NCI-H2196 (cell line): ENCODE measurements around the gene PLXNA4.

Experiments
- DNase-seq: peaks from one replicate; lab custom pipeline; 2025; ENCODE audit not compliant: unreplicated experiment; lab: John Stamatoyannopoulos, UW

The PLXNA4 gene

DNA sequence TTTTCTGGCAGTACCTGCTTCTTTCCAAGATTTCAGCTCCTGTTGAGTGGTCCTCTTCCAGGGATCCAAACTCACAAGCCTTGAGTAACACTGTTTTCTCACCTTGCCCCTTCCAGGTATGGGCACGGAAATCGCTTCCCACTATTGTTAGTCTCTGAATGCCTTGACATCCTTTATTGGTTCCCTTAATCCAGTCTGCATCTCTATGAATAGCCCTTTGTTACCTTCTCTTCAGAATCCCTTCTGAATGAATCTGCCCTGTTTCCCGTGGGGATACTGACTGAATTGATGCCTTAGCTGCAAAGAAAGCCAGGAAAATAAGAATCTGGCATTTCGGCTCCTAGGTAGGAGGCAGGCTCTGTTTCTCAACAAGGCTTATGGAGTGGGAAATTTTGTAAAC lies 467.7 kb downstream of the PLXNA4 start:
- no peak for DNase-seq

DNA sequence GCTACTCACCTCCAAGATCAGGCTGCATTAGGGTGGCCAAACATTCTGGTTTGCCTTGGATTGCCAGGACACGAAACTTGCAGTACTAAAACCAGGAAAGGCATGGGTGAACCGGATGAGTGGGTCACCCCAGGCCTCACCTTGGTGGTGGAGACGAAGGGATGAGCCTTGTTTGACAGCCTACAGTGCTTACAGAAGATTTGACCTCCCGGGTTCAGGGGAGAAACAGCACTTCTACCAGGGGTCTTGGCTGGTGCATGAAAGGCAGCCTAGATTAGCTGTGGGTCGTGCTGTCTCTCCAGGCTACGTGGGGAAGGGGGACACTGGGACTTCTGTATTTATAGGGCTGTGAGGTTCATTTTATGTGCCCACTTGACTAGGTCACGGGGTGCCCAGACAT lies 469.8 kb downstream of the PLXNA4 start:
- DNase-seq = no peak

DNA sequence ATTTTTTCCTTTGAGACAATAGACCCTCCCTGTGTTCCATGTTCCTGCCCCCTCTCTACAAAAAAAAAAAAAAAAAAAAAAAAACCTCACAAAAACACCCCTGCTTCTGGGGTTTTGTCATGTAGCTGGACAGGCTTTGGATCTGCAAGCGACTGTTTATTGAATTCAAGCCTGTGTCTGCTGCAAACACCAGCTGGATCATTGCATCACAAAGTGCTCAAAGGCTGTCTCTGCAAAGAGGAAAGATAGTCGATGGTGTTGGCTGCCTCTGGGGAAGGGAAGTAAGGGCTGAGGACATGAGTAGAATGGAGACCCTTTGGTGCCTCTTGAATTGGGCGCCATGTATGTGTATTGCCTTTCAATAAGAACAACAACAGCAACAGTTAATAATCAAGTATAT lies 471.2 kb downstream of the PLXNA4 start:
- DNase-seq = no peak

DNA sequence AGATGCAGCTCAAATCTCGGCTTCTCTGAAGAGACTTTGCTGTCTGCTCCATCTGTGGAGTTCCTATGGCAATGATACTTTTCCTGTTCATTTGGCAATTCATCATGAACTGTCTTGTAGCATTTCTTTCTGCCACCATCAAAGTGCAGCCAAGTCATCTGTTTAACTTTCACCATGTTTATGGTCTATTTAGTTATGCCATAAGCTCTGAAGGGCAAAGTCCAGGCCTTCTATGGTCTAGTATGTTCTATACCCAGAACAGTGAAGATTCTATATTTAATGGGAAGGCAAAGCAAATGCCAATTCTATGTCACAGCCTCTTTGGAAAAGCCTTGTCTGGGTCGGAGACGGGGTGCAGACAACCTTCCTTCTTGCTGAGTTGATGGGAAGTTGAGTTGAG lies 472.6 kb downstream of the PLXNA4 start:
- no peak for DNase-seq

DNA sequence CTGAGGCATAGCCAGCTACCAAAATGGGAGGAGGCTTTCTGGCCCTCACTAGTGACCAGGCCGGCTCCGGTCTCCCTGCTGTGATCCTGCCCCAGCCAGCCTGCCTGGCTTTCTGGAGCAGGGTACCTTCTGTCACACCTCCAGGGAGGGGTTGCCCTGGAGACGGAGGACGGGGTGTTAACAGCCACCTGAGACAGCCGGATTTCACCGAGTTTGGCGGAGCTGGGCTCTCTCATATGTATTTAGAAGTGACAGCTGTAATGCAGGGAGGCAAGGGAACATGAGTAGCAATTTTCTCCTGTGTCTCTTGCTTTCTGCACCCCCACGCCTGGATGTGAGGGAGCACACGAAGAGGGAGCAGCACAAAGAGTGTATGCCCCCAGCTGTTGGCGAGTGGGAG lies 473.3 kb downstream of the PLXNA4 start:
- DNase-seq = no peak

DNA sequence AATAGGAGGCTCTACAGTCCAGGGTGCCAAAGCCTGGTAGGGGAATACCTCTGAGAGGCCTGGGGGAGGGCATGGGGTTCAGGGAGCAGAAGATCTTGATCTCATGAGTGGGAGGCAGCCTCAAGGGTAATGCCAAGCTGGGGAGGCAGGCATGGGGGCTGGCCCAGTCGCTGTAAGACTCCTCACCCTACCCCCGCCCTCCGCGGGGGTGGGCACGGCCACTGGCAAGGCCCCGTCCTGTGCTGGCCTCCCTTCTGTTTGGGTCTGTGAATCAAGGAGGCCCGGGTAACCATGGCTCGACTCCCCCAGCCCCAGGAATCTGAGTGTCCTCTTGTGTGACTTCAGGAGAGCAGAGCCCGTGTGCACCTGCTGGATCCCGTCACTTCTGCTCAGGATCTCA lies 473.9 kb downstream of the PLXNA4 start:
- DNase-seq = no peak

DNA sequence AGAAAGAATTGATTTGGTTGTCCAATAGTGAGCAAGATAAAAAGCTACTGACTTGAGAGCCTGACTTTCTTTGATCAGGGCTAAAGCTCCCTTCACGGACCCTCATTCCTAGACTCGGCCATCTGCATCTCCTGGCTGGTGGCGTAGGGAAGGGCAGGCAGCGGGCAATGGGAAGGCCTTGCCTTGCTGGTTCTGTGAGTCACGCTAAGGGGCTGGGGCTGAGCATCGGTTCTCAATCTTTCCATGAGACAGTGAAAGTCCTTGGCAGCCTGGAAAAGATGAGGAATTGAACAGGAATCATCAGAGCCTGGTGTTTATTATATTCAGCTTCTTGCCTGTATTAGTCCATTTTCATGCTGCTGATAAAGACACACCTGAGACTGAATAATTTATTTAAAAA lies 475.3 kb downstream of the PLXNA4 start:
- no peak for DNase-seq

DNA sequence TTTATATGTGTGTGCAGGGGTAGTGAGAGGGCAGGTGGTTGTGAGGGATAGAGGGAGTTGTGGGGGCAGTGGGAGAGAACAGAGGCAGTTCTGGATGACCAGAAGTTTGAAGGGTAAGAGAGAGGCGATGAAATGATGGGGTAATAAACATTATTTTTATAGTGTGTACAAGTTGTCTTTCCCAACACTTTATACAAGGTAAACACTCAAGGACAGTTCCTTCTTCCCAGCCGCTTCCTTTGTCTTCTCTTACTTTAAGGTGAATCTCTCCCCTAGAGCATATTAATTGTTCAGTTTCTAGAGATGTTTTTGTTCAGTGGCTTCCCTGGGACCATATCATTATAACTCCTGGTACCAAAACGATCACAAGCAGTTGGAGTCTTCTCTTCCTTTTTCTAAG lies 475.8 kb downstream of the PLXNA4 start:
- DNase-seq = no peak

DNA sequence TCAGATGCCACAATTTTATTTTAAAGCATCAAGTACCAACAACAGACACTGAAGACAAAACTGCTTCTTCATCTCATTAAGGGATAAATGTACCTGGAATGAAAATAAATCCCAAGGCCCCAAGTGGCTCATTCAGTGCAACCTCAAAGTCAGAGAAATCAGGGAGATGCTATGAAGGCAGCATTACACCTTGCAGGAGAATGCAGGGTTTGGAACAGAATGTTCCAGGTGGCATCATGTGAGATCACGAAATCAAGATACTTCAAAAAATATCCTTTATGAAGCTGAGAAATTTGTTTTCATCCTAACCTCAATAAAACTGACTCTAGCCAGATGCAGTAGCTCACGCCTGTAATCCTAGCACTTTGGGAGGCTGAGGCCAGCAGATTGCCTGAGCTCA lies 477.1 kb downstream of the PLXNA4 start:
- no peak for DNase-seq

DNA sequence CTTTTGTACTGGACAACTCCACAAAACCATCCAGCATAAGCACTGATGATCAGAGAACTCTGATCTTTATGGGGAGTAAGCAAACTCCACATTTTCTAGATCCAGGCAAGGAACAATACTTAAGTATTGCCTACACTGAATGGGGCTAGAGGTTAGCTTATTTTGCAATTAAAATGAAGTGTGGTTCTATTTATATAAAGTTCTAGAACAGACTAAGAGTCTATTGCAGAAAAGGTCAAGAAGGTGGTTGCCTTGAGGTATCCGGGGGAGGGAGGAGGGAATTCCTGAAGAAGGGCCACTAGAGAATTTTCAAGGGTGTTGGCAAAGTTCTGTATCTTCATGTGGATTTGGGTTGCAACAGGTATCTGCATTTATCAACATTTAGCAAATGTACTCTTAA lies 477.9 kb downstream of the PLXNA4 start:
- no peak for DNase-seq

DNA sequence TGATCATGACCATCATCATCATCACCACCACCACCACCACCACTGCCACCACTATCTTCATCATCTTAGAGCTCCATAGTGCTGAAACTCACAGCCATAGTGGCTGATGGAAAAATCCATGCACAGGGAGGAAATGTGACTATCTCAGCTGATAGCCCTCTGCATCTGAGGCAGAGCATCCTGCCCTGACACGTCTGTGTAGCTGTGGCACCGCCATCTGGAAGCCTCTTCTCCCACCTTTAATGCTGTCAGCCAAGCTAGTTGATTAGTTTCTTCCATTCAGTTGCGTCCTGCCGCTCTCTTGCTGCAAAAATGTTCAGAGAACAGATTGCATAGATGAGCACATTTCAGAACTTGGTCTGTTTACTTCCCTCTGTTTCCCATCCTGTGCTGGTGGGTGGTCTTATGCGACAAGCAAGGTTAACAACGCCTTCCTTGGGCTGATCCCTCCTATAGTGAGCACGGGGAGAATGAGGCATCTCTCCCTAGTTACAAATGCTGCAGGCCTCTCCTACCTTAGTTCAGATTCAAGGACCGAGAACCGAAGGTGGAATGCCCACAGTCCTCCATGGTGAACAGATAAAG lies 478.6 kb downstream of the PLXNA4 start:
- no peak for DNase-seq

DNA sequence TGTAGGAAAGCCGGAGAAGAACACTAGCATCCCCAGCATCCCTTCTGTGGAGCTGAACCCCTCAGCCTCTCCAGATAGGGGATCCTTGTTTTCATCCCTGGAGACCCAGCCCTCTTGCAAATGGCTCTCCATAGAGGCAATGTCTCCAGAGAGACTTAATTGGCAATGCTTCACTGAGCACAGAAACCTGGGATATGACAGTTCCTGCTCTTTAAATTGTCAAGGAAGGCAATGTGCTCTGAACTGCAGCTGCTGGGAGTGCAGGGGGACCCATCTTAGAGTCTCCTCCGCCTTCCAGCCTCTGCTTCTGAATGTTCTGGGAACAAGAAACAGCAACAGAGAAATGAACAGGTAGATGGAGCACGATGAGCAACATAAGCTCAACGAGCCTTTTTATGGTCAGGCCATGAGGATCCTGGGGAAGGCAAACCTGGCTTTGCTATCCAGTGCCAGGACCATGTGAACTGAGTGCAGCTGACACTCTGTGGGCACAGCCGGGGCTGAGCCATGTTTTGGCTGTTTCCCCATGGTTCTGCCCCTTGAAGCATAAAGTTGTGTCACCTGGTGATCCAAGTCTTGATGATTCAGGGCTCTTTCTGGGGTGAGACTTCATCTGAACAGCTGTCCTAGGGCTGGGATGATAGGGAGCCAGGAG lies 481.0 kb downstream of the PLXNA4 start:
- no peak for DNase-seq

DNA sequence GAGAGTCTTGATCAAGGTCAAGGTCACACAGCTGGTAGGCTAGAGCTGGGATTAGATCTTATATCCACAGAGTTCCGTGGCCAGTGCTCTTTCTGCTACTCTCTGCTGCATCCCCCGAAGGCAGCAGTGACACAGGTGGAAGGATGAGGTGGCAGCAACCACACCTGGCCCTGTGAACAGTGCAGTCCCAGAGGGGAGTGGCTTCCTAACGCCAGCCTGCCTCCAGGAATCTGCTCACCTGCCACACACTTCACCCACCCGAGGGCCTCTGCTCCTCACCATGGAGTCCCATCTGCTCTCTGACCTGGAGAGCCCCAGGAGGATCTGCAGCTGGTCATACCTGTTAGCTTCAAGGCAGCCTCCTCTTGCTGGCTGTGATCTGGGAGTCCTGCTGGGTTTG lies 484.2 kb downstream of the PLXNA4 start:
- DNase-seq = no peak

DNA sequence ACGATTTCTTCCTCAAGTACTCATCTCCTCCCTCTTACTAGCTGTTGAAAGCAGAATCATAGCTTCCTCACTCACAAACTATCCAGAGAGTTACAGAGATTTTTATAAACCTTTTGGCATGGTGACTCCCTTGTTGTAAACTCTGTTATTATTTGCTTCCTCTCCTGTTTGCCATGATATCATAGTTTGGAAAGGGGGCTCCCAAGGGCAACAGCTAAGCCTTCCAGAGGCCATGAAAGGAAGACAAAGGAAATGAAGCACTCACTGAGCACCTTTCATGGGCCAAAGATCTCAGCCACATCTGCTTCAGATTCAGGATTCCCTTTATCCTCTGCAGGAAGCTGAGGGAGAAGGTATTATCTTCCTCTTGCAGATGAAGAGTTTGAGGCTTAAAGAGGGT lies 484.6 kb downstream of the PLXNA4 start:
- DNase-seq = no peak

DNA sequence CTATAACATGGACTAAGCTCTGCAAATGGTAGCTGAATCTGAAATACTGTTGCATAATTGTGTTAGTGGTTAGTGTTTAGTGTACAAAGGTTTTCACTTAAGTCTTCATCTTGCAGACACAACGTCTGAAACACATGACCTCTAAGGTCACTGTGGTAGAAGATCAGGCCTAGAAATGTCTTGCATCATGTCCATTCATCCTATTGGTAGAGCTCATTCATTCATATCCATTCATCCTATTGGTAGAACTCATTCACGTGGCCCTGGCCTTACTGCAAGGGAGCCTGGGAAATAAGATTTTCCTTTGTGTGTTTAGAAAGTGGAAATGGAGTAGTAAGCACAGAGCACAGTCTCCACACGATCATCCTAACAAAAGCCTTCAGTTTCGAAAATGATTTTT lies 485.8 kb downstream of the PLXNA4 start:
- no peak for DNase-seq

DNA sequence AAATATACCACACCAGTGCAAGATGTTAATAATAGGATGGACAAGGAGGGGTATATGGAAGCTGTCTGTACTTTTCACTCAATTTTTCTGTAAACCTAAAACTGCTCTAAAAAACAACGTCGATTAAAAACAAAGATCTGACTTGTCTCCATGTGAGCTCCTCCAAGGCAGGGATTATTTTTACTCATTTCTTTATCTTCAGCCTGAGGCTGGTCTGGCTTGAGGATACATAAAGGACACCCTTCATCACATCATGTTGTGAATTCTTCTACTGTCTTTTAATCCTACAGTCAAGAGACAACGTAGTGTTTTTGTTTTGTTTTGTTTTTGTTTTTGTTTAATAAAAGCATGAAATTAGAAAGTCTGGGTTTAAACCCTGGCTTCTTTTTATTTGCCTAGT lies 486.9 kb downstream of the PLXNA4 start:
- DNase-seq = no peak

DNA sequence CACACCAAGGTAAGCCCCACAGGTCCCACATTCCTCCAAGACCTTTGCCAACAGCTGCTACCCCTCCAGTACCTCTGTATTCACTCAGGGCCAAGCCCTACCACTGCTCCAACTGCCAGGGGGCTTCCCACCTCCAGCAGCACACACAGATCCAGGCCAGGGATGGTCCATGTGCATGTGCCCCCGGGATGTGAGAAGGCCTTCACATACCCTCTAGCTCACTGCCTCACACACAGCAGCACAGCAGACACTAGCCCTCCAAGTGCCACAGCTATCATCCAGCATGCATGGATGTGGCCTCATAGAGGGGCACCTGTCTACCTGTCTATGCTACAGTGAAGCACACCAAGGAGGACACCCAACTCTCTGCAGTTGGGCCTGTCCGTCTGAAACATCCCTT lies 488.8 kb downstream of the PLXNA4 start:
- DNase-seq = no peak

DNA sequence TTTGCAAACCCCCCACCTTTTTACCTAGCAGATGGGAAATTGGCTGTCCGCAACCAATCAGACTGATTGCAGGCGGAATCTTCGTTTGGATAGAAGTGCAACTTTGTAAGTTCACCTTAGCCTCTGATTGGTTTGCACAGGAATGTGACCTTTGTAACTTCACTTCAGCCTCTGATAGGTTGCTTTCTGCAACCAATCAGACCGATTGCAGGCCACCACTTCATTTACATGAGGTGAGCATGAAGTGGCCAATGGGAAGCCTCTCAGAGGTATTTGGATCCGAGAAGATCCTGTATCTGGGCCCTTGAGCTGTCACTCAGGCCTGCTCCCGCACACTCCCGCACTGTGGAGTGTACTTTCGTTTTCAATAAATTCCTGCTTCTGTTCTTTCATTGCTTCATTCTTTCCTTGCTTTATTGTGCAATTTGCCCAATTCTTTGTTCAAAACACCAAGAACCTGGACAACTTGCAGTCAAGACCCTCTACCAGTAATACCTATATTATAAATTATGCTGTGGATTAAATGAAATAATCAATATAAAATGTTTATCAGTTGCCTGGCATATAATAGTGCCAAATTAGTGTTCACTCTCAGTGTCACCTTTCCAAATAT lies 491.4 kb downstream of the PLXNA4 start:
- DNase-seq = no peak

DNA sequence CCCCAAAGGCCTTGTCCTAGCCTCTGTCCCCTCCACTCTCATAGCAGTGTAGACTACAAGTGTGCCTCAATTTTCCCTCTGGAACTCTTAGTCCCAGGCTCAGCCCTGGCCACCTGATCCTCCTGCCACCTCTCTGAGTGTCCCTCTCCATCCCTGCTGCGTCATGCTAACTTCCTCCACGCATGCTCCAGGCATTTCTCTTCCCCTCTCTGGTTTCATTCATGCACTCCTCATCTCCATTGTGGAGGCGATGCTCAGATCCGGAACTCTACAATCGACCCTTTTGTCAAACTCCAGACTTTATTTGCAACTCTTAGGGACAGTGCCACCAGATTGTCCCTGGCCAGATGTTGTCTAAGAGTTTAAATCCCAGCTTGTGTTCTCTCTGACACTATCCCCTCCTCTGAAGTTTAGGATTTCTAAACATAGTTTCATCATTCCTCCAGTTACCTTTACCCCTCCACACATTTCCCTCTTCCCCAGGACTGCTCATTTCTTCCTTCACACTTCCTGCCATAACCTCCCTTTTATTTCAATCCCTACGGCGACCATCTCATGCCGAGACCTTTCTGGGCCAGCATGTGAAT lies 492.6 kb downstream of the PLXNA4 start:
- no peak for DNase-seq

DNA sequence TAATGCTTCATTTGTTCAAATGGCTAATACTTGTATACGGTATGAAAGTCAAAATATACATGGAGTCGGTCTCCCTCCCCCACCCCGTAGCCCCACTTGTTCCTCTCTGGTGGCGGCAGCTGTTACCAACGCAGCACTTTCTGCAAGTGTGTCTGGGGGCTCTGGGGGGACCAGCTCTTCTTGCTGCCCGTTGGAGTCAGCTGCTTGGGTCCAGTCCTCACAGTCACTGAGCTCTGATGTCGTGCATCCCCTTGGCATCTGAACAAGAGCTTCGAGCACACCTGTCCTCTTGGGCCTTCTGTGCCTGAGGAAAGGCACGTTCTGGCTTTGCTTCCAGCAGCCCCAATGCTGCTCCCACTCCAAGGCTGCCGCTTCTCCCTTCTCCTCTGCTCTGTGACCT lies 493.1 kb downstream of the PLXNA4 start:
- DNase-seq = no peak

DNA sequence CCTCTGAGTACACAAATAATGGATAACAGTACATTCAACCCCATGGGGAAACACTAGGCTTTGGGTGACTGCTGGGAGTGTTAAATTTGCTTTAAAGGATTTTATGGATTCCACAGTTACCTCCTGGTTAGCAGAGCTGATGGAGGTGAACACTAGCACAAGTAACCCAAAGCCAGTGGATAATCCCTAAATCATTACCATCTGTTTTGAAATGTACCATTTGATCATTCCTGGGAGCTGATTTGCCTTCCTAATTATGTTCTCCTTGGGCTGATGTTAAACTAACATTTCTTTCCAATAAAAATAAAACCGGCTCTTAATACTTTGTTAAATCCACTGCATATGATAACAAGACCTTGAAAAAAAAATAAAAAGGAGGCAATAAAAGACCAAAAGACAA lies 493.9 kb downstream of the PLXNA4 start:
- DNase-seq = no peak

DNA sequence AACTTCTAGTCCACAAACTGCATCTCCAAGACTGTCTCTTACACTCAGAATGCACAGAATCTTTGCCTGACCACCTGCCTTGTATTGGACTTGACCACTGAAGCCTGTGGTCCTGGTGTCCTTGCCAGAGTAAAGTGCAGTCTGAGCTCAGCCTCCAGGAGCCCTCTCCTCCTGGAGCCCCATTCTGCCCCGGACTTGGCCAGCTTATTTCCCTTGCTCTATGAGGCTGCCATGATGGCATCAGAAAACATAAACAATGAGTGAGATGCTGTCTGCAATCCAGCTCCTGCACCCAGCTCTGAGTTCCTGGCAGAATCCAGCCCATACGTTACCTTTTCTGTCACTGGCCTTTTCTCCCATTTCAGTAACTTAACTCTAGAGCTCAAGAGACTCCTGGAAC lies 494.6 kb downstream of the PLXNA4 start:
- no peak for DNase-seq
